ENCODE results near the gene SENP1. TPM values are rescaled to one million over a fixed set of nuclear protein-coding genes. Genes with fewer than 3 reads are reported as not detected.

SENP1 gene
- total RNA-seq, 1 experiment from 2014 or later, result 24.5 TPM

GRCh38 chr12:48017921-48018617, 87.8 kb downstream of the SENP1 start:
- Mint-ChIP-seq H3K4me1 (ENCODE audit: insufficient read depth, unreplicated experiment) (peaks cover 6% of the 10 kb centered on the region), H3K27me3 (ENCODE audit: insufficient read depth, unreplicated experiment) (peaks cover 34% of the 10 kb centered on the region), H3K4me3 (ENCODE audit: unreplicated experiment) (no peak overlapping the region), H3K27ac (ENCODE audit: low read depth, unreplicated experiment) (no peak overlapping the region), H3K36me3 (ENCODE audit: insufficient read depth, unreplicated experiment) (no peaks in the 10 kb centered on the region), H3K9me3 (ENCODE audit: unreplicated experiment) (no peaks in the 10 kb centered on the region)
- BruUV-seq (replicated peaks), result no TSS peak
- intact Hi-C loops (cut with micrococcal nuclease), result no loop called here
- POLR2A ChIA-PET, result no interaction called here
- TF ChIP-seq CTCF (IDR thresholded peaks at IDR 0.05; ENCODE audit: unreplicated experiment), result no peak
- DNase-seq (ENCODE audit: unreplicated experiment), result no peak
- CTCF ChIA-PET, result interaction anchor here (0.6 kb wide), 1 partner anchor 147 kb away, joined by 3 read pairs; no protein-coding TSS in a partner anchor

- H3K4me1 Mint-ChIP-seq (ENCODE audit: insufficient read depth, unreplicated experiment), result peaks cover 6% of the 10 kb centered on the region
- intact Hi-C loops (cut with micrococcal nuclease), result no loop called here
- TF ChIP-seq CTCF (IDR thresholded peaks at IDR 0.05; ENCODE audit: unreplicated experiment), result no peak
- H3K9me3 Mint-ChIP-seq (ENCODE audit: unreplicated experiment), result no peaks in the 10 kb centered on the region
- no peak for DNase-seq (ENCODE audit: unreplicated experiment)
- no TSS peak for BruUV-seq (replicated peaks)
- no peak overlapping the region for H3K27ac Mint-ChIP-seq (ENCODE audit: low read depth, unreplicated experiment)
- CTCF ChIA-PET, result interaction anchor here (0.6 to 0.9 kb wide), 2 partner anchors 16 to 147 kb away, joined by 3 read pairs; no protein-coding TSS in a partner anchor
- no peak overlapping the region for H3K4me3 Mint-ChIP-seq (ENCODE audit: unreplicated experiment)
- H3K27me3 Mint-ChIP-seq (ENCODE audit: insufficient read depth, unreplicated experiment), result peaks cover 30% of the 10 kb centered on the region
- no peaks in the 10 kb centered on the region for H3K36me3 Mint-ChIP-seq (ENCODE audit: insufficient read depth, unreplicated experiment)
- POLR2A ChIA-PET, result no interaction called here
Measured at GRCh38 chr12:48017496-48017895, 88.4 kb downstream of the SENP1 start.

GRCh38 chr12:48016373-48017020, 89.4 kb downstream of the SENP1 start:
- Mint-ChIP-seq H3K27me3 (ENCODE audit: insufficient read depth, unreplicated experiment) (peaks cover 24% of the 10 kb centered on the region), H3K9me3 (ENCODE audit: unreplicated experiment) (no peaks in the 10 kb centered on the region), H3K4me1 (ENCODE audit: insufficient read depth, unreplicated experiment) (no peaks in the 10 kb centered on the region), H3K27ac (ENCODE audit: low read depth, unreplicated experiment) (no peak overlapping the region), H3K36me3 (ENCODE audit: insufficient read depth, unreplicated experiment) (no peaks in the 10 kb centered on the region), H3K4me3 (ENCODE audit: unreplicated experiment) (no peak overlapping the region)
- BruUV-seq (replicated peaks), result no TSS peak
- intact Hi-C loops (cut with micrococcal nuclease), result no loop called here
- ChIA-PET CTCF (interaction anchor here (0.9 kb wide), 1 partner anchor 15 kb away, joined by 3 read pairs; no protein-coding TSS in a partner anchor), POLR2A (interaction anchor here (0.6 kb wide), 1 partner anchor 30 kb away, joined by 3 read pairs; no protein-coding TSS in a partner anchor)
- DNase-seq (ENCODE audit: unreplicated experiment), result no peak
- no peak for TF ChIP-seq CTCF (IDR thresholded peaks at IDR 0.05; ENCODE audit: unreplicated experiment)

GRCh38 chr12:48015954-48016353, 89.9 kb downstream of the SENP1 start:
- Mint-ChIP-seq H3K36me3 (ENCODE audit: insufficient read depth, unreplicated experiment) (no peaks in the 10 kb centered on the region), H3K4me1 (ENCODE audit: insufficient read depth, unreplicated experiment) (no peaks in the 10 kb centered on the region), H3K27ac (ENCODE audit: low read depth, unreplicated experiment) (no peak overlapping the region), H3K27me3 (ENCODE audit: insufficient read depth, unreplicated experiment) (peaks cover 28% of the 10 kb centered on the region), H3K9me3 (ENCODE audit: unreplicated experiment) (no peaks in the 10 kb centered on the region), H3K4me3 (ENCODE audit: unreplicated experiment) (no peak overlapping the region)
- DNase-seq (ENCODE audit: unreplicated experiment), result no peak
- BruUV-seq (replicated peaks), result no TSS peak
- intact Hi-C loops (cut with micrococcal nuclease), result no loop called here
- ChIA-PET CTCF (no interaction called here), POLR2A (interaction anchor here (1.5 kb wide), 1 partner anchor 51 kb away, joined by 5 read pairs; no protein-coding TSS in a partner anchor)
- TF ChIP-seq CTCF (IDR thresholded peaks at IDR 0.05; ENCODE audit: unreplicated experiment), result no peak

All from MCF 10A (cell line).